Fibroblast of the aortic adventitia (primary cell): Measurements from ENCODE around the gene ZDHHC24. TPM values are rescaled to one million over a fixed set of nuclear protein-coding genes. Genes with fewer than 3 reads are reported as not detected.

Source experiments
- DNase-seq: peaks from one replicate; pipeline ENCODE4 v3.0.0-alpha.2; 2010; ENCODE audit warnings: low read depth
- H3K4me3 ChIP-seq: 2 replicates; pipeline ENCODE4 v1.5.1; 2011; ENCODE audit warnings: low read depth, mild to moderate bottlenecking, control low read depth, low read length, moderate library complexity
- CTCF ChIP-seq: IDR thresholded peaks from 2 replicates; pipeline ENCODE4 v1.5.1; 2011; ENCODE audit warnings: mild to moderate bottlenecking, low read length, control low read depth, inconsistent platforms; ENCODE audit not compliant: insufficient read depth
- total RNA-seq: library from RNA; depleted of rRNA; stranded (reverse); fragments of >200 nt; gene quantifications from 2 replicates; pipeline ENCODE4 v1.2.3, GENCODE V29; 2012; ENCODE audit warnings: low replicate concordance

Gene ZDHHC24
- total RNA-seq, 1 donor: 8.6 TPM

- H3K4me3 ChIP-seq: peak overlapping the region; percentile 83
- TF ChIP-seq CTCF: peak; percentile 75
- DNase-seq: no peak
These were observed 67.0 kb downstream of the ZDHHC24 start for GRCh38 chr11:66478729-66479393.

GRCh38 chr11:66477263-66478201, 68.3 kb downstream of the ZDHHC24 start:
- no peak for DNase-seq
- TF ChIP-seq CTCF: no peak
- no peak overlapping the region for H3K4me3 ChIP-seq

GRCh38 chr11:66476841-66477251, 69.0 kb downstream of the ZDHHC24 start:
- no peak for DNase-seq
- H3K4me3 ChIP-seq: no peak overlapping the region
- no peak for TF ChIP-seq CTCF

DNA sequence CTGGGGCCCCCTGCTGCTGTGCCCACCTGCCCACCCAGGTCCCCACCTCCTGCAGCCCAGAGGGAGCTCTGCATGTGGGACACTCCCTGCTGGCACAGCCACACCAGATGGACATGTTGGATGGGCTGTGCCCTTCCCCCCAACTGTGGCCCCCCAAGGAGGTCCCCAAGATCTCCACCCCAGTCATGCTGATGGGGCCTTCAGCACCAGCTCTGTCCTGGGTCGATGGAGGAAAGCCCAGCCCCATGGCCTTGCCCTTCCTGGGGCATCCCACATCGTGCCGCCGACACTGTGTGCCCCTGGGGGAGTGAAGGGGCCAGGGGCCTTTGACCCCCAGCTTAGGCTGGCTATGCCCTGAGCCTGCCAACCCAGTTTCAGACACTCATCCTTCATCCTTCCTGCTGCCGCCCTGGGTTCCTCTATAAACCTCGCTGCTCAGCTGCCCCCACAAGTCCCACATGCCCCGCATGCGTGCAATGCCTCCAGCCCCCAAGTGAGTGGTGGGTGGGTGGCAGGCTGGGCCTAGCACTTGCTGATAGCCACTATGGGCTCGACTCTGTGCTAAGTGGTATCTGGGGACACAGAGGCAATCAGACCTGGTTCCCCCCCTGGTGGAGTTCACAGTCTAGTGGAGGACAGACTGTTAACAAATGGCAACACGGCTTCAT, 69.5 kb downstream of the ZDHHC24 start:
- no peak for TF ChIP-seq CTCF
- H3K4me3 ChIP-seq: no peak overlapping the region
- DNase-seq: no peak

DNA sequence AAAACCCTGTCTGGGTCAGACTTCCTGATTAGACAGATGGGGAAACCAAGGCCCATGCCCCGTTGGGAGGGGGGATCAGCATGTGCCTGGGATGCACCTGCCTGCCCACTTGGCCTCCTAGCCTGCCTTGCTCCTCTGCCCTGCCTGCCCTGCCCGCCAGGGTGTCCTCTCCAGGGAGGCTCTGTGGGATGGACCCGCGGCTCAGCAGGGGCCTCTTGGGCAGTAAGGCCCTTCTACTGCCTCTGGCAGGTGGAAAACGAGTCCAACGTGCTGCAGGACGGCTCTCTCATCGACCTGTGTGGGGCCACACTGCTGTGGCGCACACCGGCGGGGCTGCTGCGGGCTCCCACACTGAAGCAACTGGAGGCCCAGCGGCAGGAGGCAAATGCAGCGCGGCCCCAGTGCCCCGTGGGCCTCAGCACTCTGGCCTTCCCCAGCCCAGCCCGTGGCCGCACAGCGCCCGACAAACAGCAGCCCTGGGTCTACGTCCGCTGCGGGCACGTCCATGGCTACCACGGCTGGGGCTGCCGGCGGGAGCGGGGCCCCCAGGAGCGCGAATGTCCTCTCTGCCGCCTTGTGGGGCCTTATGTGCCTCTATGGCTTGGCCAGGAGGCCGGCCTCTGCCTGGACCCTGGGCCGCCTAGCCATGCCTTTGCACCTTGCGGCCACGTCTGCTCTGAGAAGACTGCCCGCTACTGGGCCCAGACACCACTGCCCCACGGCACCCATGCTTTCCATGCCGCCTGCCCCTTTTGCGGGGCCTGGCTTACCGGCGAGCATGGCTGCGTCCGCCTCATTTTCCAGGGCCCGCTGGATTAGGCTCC, 70.3 kb downstream of the ZDHHC24 start:
- no peak overlapping the region for H3K4me3 ChIP-seq
- no peak for TF ChIP-seq CTCF
- no peak for DNase-seq
